ENCODE measurements around the gene KAT8.
"Not testable (repeated sequence)": the region's sequence is repeated elsewhere in the genome, so short reads cannot be mapped to it uniquely, and the experiment has no call there.

The KAT8 gene

GRCh38 chr16:31094424-31095120 is 22.9 kb upstream of the KAT8 start, which contains the start of gene VKORC1:
Gene VKORC1 (minus strand): TSS chr16:31094797. CDS start chr16:31094729, 68 bp downstream.
- H3K4me3 ChIP-seq (ENCODE audit: low read depth in 1 of 2, low read length in 2 of 2) = peak within 1 kb of the TSS; percentile 74 to 97
- no peaks in the 10 kb centered on the region for H3K9me3 ChIP-seq (ENCODE audit: control insufficient read depth in 1 of 2, low read length in 2 of 2)
- peaks cover 5 to 11% of the 10 kb centered on the region in 2 donors for H3K36me3 ChIP-seq (ENCODE audit: control insufficient read depth in 1 of 2, insufficient read depth in 2 of 2, low read length in 2 of 2)
- no peaks in the 10 kb centered on the region for H3K27me3 ChIP-seq (ENCODE audit: low read depth, low read length)
- peak within 1 kb of the TSS; percentile 63 for H3K27ac ChIP-seq (ENCODE audit: low read length)
- H3K4me1 ChIP-seq (ENCODE audit: control insufficient read depth in 1 of 2, insufficient read depth in 2 of 2, low read length in 2 of 2) = peaks cover 0 to 16% of the 10 kb centered on the region in 2 donors

- Histone ChIP-seq H3K9me3 (ENCODE audit: control insufficient read depth in 1 of 2, low read length in 2 of 2) (no peaks in the 10 kb centered on the region), H3K27me3 (ENCODE audit: low read depth, low read length) (no peaks in the 10 kb centered on the region), H3K36me3 (ENCODE audit: control insufficient read depth in 1 of 2, insufficient read depth in 2 of 2, low read length in 2 of 2) (no peaks in the 10 kb centered on the region), H3K4me3 (ENCODE audit: low read depth in 1 of 2, low read length in 2 of 2) (no peak overlapping the region), H3K27ac (ENCODE audit: low read length) (no peak overlapping the region), H3K4me1 (ENCODE audit: control insufficient read depth in 1 of 2, insufficient read depth in 2 of 2, low read length in 2 of 2) (peaks cover 0 to 5% of the 10 kb centered on the region in 2 donors)
Measured at GRCh38 chr16:31099860-31100638, 17.4 kb upstream of the KAT8 start.

- not testable (repeated sequence) for H3K4me1 ChIP-seq (ENCODE audit: control insufficient read depth in 1 of 2, insufficient read depth in 2 of 2, low read length in 2 of 2); H3K9me3 ChIP-seq (ENCODE audit: control insufficient read depth in 1 of 2, low read length in 2 of 2); H3K36me3 ChIP-seq (ENCODE audit: control insufficient read depth in 1 of 2, insufficient read depth in 2 of 2, low read length in 2 of 2); H3K27me3 ChIP-seq (ENCODE audit: low read depth, low read length); H3K27ac ChIP-seq (ENCODE audit: low read length); H3K4me3 ChIP-seq (ENCODE audit: low read depth in 1 of 2, low read length in 2 of 2)
Measured at GRCh38 chr16:31100876-31101641, 16.4 kb upstream of the KAT8 start.

- Histone ChIP-seq H3K36me3 (ENCODE audit: control insufficient read depth in 1 of 2, insufficient read depth in 2 of 2, low read length in 2 of 2) (peaks cover 9 to 15% of the 10 kb centered on the region in 2 donors), H3K9me3 (ENCODE audit: control insufficient read depth in 1 of 2, low read length in 2 of 2) (no peaks in the 10 kb centered on the region), H3K27me3 (ENCODE audit: low read depth, low read length) (no peaks in the 10 kb centered on the region), H3K4me3 (ENCODE audit: low read depth in 1 of 2, low read length in 2 of 2) (peak overlapping the region in 1 of 2 donors; percentile 21), H3K27ac (ENCODE audit: low read length) (no peak overlapping the region), H3K4me1 (ENCODE audit: control insufficient read depth in 1 of 2, insufficient read depth in 2 of 2, low read length in 2 of 2) (peaks cover 4 to 14% of the 10 kb centered on the region in 2 donors)
Measured at GRCh38 chr16:31105677-31106213, 11.7 kb upstream of the KAT8 start.

GRCh38 chr16:31106509-31107464 is 10.7 kb upstream of the KAT8 start:
- Histone ChIP-seq H3K4me1 (ENCODE audit: control insufficient read depth in 1 of 2, insufficient read depth in 2 of 2, low read length in 2 of 2) (peaks cover 4 to 14% of the 10 kb centered on the region in 2 donors), H3K27me3 (ENCODE audit: low read depth, low read length) (no peaks in the 10 kb centered on the region), H3K4me3 (ENCODE audit: low read depth in 1 of 2, low read length in 2 of 2) (no peak overlapping the region), H3K9me3 (ENCODE audit: control insufficient read depth in 1 of 2, low read length in 2 of 2) (no peaks in the 10 kb centered on the region), H3K27ac (ENCODE audit: low read length) (no peak overlapping the region), H3K36me3 (ENCODE audit: control insufficient read depth in 1 of 2, insufficient read depth in 2 of 2, low read length in 2 of 2) (peaks cover 16 to 25% of the 10 kb centered on the region in 2 donors)

GRCh38 chr16:31107465-31107867 is 10.0 kb upstream of the KAT8 start:
- peaks cover 4 to 14% of the 10 kb centered on the region in 2 donors for H3K4me1 ChIP-seq (ENCODE audit: control insufficient read depth in 1 of 2, insufficient read depth in 2 of 2, low read length in 2 of 2)
- peak overlapping the region; percentile 45 for H3K27ac ChIP-seq (ENCODE audit: low read length)
- H3K27me3 ChIP-seq (ENCODE audit: low read depth, low read length) = no peaks in the 10 kb centered on the region
- H3K4me3 ChIP-seq (ENCODE audit: low read depth in 1 of 2, low read length in 2 of 2) = peak overlapping the region in 1 of 2 donors; percentile 61
- H3K9me3 ChIP-seq (ENCODE audit: control insufficient read depth in 1 of 2, low read length in 2 of 2) = no peaks in the 10 kb centered on the region
- peaks cover 20 to 32% of the 10 kb centered on the region in 2 donors for H3K36me3 ChIP-seq (ENCODE audit: control insufficient read depth in 1 of 2, insufficient read depth in 2 of 2, low read length in 2 of 2)

- H3K27ac ChIP-seq (ENCODE audit: low read length) = peak within 1 kb of the TSS; percentile 45
- peak within 1 kb of the TSS; percentile 61 to 93 for H3K4me3 ChIP-seq (ENCODE audit: low read depth in 1 of 2, low read length in 2 of 2)
- H3K36me3 ChIP-seq (ENCODE audit: control insufficient read depth in 1 of 2, insufficient read depth in 2 of 2, low read length in 2 of 2) = peaks cover 21 to 40% of the 10 kb centered on the region in 2 donors
- H3K27me3 ChIP-seq (ENCODE audit: low read depth, low read length) = no peaks in the 10 kb centered on the region
- peaks cover 4 to 14% of the 10 kb centered on the region in 2 donors for H3K4me1 ChIP-seq (ENCODE audit: control insufficient read depth in 1 of 2, insufficient read depth in 2 of 2, low read length in 2 of 2)
- H3K9me3 ChIP-seq (ENCODE audit: control insufficient read depth in 1 of 2, low read length in 2 of 2) = no peaks in the 10 kb centered on the region
Measured at GRCh38 chr16:31108035-31108793, 9.2 kb upstream of the KAT8 start, which contains the start of gene BCKDK. Gene BCKDK (plus strand): TSS chr16:31108386. CDS start chr16:31109224, 838 bp downstream.

GRCh38 chr16:31108794-31109558 is 8.5 kb upstream of the KAT8 start:
- peaks cover 4 to 14% of the 10 kb centered on the region in 2 donors for H3K4me1 ChIP-seq (ENCODE audit: control insufficient read depth in 1 of 2, insufficient read depth in 2 of 2, low read length in 2 of 2)
- H3K4me3 ChIP-seq (ENCODE audit: low read depth in 1 of 2, low read length in 2 of 2) = peak overlapping the region; percentile 61 to 93
- H3K36me3 ChIP-seq (ENCODE audit: control insufficient read depth in 1 of 2, insufficient read depth in 2 of 2, low read length in 2 of 2) = peaks cover 21 to 41% of the 10 kb centered on the region in 2 donors
- H3K9me3 ChIP-seq (ENCODE audit: control insufficient read depth in 1 of 2, low read length in 2 of 2) = no peaks in the 10 kb centered on the region
- no peaks in the 10 kb centered on the region for H3K27me3 ChIP-seq (ENCODE audit: low read depth, low read length)
- peak overlapping the region; percentile 45 for H3K27ac ChIP-seq (ENCODE audit: low read length)

GRCh38 chr16:31109622-31110021 is 7.8 kb upstream of the KAT8 start:
- peak overlapping the region in 1 of 2 donors; percentile 93 for H3K4me3 ChIP-seq (ENCODE audit: low read depth in 1 of 2, low read length in 2 of 2)
- no peak overlapping the region for H3K27ac ChIP-seq (ENCODE audit: low read length)
- H3K9me3 ChIP-seq (ENCODE audit: control insufficient read depth in 1 of 2, low read length in 2 of 2) = no peaks in the 10 kb centered on the region
- peaks cover 4 to 14% of the 10 kb centered on the region in 2 donors for H3K4me1 ChIP-seq (ENCODE audit: control insufficient read depth in 1 of 2, insufficient read depth in 2 of 2, low read length in 2 of 2)
- peaks cover 21 to 41% of the 10 kb centered on the region in 2 donors for H3K36me3 ChIP-seq (ENCODE audit: control insufficient read depth in 1 of 2, insufficient read depth in 2 of 2, low read length in 2 of 2)
- no peaks in the 10 kb centered on the region for H3K27me3 ChIP-seq (ENCODE audit: low read depth, low read length)

Data from muscle layer of duodenum (tissue), 2 donors.